Measurements from ENCODE around the gene HIVEP2.

Gene HIVEP2

GRCh38 chr6:142738035-142738396 lies 207.0 kb downstream of the HIVEP2 start:
- no peak for DNase-seq (ENCODE audit: low read depth)

DNA sequence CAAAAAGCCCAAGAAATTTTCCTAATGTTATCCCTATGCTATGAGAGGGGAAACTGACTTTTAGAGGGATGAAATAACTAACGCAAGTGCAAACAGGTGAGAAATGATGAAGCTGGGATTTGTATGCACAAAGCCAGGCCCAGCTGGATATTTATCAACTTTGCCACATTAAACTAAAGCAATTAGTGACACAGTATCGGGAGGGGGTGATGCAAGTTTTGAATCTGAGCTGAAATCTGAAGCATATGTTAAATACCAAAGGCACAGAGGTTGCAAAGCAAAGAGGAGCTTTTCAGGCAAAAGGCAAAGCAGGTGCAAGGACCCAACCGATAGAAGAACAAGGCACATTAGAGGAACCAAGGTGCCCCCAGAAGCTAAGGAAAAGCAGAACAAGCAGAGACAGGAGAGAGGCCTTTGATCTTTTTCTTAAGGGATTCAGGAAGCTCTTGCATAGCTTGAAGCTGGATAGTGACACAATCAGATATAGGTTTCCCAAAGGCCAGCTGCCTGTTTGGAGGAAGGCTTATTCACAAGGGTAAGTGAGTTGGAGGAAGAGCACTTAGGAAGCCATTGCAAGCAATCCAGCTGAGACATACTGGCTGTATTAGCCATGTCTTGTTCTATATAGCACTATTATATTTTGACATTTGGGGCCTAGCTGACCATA lies 207.5 kb downstream of the HIVEP2 start:
- no peak for DNase-seq (ENCODE audit: low read depth)

- DNase-seq (ENCODE audit: low read depth): no peak
Observed at GRCh38 chr6:142735204-142735603, 209.8 kb downstream of the HIVEP2 start.

DNA sequence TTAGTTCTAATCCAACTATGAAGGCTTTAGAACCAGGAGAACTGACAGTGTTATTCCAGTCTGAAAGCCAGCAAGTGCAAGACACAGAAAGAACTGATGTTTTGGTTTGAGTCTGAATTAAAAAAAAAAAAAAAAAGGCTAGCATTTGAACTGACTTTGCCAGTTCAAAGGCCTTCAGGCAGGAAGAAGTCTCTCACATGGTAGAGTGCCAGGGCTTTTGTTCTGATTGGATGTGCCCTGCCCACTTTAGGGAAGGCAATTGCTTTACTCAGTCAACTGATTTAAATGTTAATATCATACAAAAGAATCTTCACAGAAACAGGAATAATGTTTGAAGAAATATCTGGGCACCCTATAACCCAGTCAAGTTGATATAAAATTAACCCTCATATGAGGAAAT lies 212.2 kb downstream of the HIVEP2 start:
- no peak for DNase-seq (ENCODE audit: low read depth)

- no peak for DNase-seq (ENCODE audit: low read depth)
Observed at GRCh38 chr6:142731611-142732010, 213.4 kb downstream of the HIVEP2 start.

GRCh38 chr6:142729618-142730017 lies 215.4 kb downstream of the HIVEP2 start:
- DNase-seq (ENCODE audit: low read depth): no peak

GRCh38 chr6:142728910-142729481 lies 216.0 kb downstream of the HIVEP2 start:
- no peak for DNase-seq (ENCODE audit: low read depth)

- no peak for DNase-seq (ENCODE audit: low read depth)
Observed at GRCh38 chr6:142728364-142728763, 216.6 kb downstream of the HIVEP2 start.

GRCh38 chr6:142726616-142727015 lies 218.4 kb downstream of the HIVEP2 start:
- DNase-seq (ENCODE audit: low read depth): no peak

GRCh38 chr6:142725024-142725770 lies 219.8 kb downstream of the HIVEP2 start:
- DNase-seq (ENCODE audit: low read depth): no peak

DNA sequence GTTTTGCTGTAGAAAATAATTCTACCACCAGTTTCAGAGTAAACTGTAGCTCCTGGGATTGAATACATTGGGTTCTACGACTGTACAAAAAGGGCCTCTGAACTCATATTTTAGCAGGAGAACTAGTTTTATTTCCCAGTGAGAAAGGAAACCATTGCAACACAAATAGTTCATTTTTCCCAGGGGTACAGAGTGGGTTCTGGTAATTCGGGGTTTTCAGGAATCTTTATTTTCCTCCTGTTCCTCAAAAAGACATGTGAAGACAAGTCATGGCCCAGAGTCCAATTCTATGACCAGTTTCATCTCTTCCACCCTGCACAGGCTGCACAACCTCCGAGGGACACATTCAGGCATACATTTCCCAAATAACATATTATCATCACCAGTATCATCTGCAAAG lies 222.1 kb downstream of the HIVEP2 start:
- no peak for DNase-seq (ENCODE audit: low read depth)

DNA sequence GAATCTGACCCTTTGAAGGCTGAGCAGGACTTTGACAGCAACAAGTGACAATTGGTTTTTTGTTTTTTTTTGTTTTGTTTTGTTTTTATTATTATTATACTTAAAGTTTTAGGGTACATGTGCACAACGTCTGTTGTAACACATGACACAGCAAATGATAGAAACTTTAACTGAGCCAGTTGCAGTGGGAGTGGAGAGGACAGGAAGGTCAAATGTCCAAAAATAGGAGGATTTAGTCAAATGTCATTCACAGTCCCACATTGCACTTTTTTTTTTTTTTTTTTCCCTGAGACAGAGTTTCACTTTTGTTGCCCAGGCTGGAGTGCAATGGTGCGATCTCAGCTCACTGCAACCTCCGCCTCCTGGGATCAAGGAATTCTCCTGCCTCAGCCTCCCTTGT lies 223.0 kb downstream of the HIVEP2 start:
- no peak for DNase-seq (ENCODE audit: low read depth)

- DNase-seq (ENCODE audit: low read depth): no peak
Observed at GRCh38 chr6:142721215-142721920, 223.6 kb downstream of the HIVEP2 start.

DNA sequence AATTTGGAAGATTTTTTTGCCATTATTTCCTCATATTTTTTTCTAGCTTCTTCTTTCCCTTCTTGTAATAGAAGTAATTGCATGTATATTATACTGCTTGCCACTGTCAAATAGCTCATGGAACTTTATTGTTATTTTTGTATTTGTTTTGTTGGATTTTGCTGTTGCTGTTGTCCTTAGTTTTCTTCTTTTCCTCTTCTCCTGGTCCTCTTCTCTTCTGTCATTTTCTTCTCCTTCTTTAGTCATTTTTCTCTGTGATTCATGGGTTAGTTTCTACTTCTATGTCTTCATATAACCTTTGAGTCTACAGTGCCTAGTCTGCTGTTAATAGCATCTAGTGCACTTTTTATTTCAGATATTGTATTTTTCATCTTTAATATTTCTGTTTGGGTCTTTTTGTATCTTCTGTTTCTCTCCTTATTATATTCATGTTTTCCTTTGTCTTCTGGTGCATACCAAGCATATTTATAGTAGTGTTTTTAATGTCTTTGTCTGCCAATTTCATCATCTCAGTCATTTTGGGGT lies 226.2 kb downstream of the HIVEP2 start:
- no peak for DNase-seq (ENCODE audit: low read depth)

DNA sequence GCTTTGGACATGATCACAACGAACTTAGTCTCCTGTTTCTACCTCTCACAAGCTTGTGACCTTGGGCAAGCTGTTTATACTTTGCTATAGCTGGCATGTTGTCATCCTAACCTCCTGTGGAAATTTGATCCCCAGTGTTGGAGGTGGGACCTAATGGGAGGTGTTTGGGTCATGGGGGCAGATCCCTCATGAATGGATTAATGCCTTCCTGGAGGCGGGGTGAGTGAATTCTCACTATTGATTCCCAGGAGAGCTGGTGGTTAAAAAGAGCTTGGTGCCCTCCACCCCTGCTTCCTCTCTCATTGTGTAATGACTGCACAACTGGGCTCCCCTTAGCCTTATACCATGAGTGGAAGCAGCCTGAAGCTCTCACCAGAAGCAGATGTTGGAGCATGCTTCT lies 228.9 kb downstream of the HIVEP2 start:
- no peak for DNase-seq (ENCODE audit: low read depth)

DNA sequence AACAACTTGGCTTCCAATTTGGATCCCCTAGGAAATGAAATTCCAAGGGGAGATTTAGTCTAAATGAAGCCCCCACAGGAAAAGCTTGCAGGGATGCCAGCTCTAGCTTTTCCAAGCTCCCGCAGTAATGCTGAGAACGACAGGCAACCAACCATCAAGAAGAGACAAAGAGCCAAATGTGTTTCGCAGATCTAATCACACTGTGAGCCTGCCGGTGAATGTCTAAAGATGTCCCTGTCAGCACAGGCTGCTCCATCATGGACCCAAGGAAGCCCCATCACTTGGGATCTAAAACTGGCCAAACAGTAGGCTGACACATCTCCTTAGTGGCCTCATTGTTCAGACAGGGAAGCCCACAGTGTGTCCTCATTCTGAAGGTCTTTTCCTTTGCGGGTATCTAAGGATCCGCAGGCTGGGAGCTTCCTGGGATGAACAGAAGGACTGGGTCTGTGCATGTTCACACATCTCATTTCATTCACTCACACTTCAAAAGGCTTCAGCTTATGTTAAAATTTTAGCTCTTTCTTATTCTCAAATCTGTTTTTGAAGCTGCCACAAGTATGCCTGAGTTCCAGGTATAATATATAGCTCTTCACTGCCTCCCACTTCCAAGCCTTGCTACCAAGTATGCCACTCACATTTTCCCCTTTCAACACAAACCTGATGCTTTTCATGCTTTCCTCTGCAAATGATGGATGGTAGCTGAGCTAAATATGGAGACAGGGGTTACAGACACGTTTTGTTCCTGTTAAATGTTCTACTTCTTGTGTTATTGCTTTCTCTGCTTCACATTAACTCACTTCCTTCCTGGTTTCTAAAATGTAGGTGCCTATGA lies 229.8 kb downstream of the HIVEP2 start:
- DNase-seq (ENCODE audit: low read depth): no peak

DNA sequence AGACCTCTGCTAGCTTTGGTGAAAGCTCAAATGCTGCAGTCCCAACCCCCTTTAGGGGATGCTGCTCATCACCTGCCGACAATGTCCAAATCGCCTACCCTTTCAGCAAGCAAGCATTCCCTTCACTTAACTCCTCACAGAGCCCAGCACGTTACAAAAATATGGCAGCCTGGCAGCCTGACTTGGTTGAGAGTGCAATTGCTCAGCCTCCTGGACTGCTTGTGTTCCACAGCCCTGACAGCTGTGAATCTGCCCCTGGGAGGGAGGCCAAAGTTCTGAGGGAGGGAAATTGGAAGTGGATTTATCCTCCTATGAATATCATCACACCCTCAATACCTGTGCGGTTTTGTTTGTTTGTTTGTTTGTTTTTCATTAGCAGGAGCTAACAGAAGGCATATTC lies 231.0 kb downstream of the HIVEP2 start:
- DNase-seq (ENCODE audit: low read depth): no peak

DNA sequence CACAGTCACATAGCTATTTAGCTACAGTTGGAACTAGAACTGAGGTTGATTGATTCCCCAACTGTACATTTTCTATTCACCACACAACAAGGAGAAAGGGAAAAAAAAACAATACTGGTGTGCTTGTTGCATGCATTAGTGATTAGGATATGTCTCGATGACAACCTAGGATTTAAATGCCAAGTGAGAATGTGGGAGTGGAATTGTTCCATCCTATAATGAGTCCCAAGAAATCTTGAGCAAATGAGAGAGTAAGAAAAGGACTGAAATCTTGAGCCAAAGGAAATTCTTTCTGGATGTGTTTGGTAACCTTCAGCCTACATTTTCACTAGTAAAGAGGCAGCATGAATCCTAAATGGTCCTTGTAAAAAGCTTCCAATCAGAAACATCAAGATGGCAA lies 232.7 kb downstream of the HIVEP2 start:
- DNase-seq (ENCODE audit: low read depth): no peak

DNA sequence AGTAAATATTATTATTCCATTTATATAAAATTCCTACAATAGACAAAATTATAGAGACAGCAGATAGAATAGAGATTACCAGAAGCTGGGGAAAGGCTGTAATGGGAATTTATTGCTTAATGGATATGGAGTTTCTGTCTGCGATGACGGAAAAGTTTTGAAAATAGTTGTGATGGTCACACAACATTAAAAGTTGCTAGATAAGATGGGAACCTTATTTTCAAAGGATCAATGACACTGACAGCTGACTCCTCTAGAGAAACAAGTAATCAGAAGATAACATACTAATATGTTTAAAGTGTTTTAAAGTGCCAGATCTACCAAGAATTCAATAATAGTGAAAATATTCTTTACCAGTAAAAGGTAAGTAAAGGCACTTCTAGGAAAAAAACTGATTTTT lies 236.3 kb downstream of the HIVEP2 start:
- DNase-seq (ENCODE audit: low read depth): no peak

DNA sequence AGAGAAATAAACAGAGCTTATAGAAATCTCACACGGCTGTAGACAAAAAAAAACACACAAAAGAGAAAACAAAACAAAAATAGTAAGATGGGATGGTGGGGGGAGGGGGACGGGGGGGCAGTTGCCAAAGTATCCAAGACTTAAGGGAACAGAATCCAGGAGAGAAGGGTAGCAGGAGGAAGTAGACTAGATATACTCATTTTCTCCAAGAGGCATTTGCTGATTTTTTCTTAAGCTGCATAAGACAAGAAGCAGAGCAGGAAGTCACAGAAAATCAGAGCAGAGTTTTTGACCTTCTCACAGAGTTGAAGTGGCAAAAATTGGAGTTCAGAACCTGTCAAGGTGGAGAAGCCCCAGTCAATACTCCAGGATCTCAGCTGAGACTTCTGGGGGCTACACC lies 237.7 kb downstream of the HIVEP2 start:
- no peak for DNase-seq (ENCODE audit: low read depth)

DNA sequence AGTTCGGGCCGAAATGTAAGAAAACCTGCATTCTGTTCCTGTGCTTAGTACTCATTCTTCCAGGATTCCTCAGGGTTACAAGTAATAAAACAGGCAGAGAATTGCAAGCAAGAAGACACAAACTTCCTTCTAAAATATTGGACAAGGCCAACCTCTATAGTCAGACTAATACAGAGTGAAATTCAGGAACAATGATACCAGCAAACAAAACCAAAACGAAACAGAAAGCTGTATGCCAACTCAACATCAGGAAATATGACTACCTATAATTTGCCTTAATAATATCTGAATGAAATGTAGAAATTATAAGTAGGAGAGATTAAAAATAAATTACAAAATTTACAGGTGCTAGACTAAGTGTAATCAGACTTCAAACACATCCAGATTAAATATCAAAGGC lies 238.8 kb downstream of the HIVEP2 start:
- DNase-seq (ENCODE audit: low read depth): no peak

DNA sequence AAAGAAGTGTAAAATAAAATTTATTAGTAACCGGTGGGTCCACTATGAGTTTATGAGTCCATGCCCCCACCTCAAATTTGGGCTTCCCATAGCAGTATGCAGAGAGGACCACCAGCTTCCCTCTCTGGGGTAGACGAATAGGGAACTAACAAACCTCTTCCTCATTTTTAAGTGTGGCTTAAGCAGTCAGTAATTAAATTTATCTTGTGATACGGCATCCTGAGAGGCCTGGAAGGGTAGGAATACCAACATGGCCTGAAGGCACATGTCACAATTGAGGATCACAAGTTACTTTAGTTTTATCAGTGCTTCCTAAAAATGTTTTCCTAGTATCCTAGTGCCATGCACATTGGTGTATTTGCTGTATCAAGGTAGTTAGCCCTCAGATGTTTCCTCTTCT lies 239.9 kb downstream of the HIVEP2 start:
- DNase-seq (ENCODE audit: low read depth): no peak
